ENCODE measurements around the gene GALNT9.

GALNT9 gene

GRCh38 chr12:132343294-132344004 lies 14.1 kb upstream of the GALNT9 start:
- DNase-seq: no peak

GRCh38 chr12:132342251-132343227 lies 13.2 kb upstream of the GALNT9 start:
- DNase-seq: no peak

- no peak for DNase-seq
Observed at GRCh38 chr12:132341318-132342050, 12.1 kb upstream of the GALNT9 start.

GRCh38 chr12:132340266-132341035 lies 11.1 kb upstream of the GALNT9 start:
- DNase-seq: no peak

GRCh38 chr12:132339856-132340255 lies 10.5 kb upstream of the GALNT9 start:
- no peak for DNase-seq

- DNase-seq: no peak
Observed at GRCh38 chr12:132338781-132339180, 9.4 kb upstream of the GALNT9 start.

- no peak for DNase-seq
Observed at GRCh38 chr12:132338311-132338710, 8.9 kb upstream of the GALNT9 start.

GRCh38 chr12:132337557-132337956 lies 8.2 kb upstream of the GALNT9 start:
- no peak for DNase-seq

- DNase-seq: no peak
Observed at GRCh38 chr12:132336451-132337413, 7.3 kb upstream of the GALNT9 start.

- no peak for DNase-seq
Observed at GRCh38 chr12:132335179-132335756, 5.9 kb upstream of the GALNT9 start.

- no peak for DNase-seq
Observed at GRCh38 chr12:132333766-132334165, 4.4 kb upstream of the GALNT9 start.

GRCh38 chr12:132333273-132333672 lies 3.9 kb upstream of the GALNT9 start:
- DNase-seq: no peak

GRCh38 chr12:132330549-132330881 lies 1.1 kb upstream of the GALNT9 start:
- DNase-seq: no peak

- no peak for DNase-seq
Observed at GRCh38 chr12:132329720-132330548, 545 bp upstream of the GALNT9 start.

- DNase-seq: no peak
Observed at GRCh38 chr12:132328282-132329029, 933 bp downstream of the GALNT9 start.

- DNase-seq: no peak
Observed at GRCh38 chr12:132327336-132328171, 1.8 kb downstream of the GALNT9 start.

GRCh38 chr12:132326646-132327045 lies 2.7 kb downstream of the GALNT9 start:
- DNase-seq: no peak

GRCh38 chr12:132325733-132326130 lies 3.7 kb downstream of the GALNT9 start:
- DNase-seq: no peak
